ENCODE results near the gene TAF6. TPM values are rescaled to one million over a fixed set of nuclear protein-coding genes. Genes with fewer than 3 reads are reported as not detected.
A peak's percentile ranks its signal among the peaks of the same experiment; 100 is the strongest.
"Not testable (repeated sequence)": the region's sequence is repeated elsewhere in the genome, so short reads cannot be mapped to it uniquely, and the experiment has no call there.

The TAF6 gene
- total RNA-seq, 4 donors from 2014 or later, result 21.0 to 37.5 (median 30.3) TPM

DNA sequence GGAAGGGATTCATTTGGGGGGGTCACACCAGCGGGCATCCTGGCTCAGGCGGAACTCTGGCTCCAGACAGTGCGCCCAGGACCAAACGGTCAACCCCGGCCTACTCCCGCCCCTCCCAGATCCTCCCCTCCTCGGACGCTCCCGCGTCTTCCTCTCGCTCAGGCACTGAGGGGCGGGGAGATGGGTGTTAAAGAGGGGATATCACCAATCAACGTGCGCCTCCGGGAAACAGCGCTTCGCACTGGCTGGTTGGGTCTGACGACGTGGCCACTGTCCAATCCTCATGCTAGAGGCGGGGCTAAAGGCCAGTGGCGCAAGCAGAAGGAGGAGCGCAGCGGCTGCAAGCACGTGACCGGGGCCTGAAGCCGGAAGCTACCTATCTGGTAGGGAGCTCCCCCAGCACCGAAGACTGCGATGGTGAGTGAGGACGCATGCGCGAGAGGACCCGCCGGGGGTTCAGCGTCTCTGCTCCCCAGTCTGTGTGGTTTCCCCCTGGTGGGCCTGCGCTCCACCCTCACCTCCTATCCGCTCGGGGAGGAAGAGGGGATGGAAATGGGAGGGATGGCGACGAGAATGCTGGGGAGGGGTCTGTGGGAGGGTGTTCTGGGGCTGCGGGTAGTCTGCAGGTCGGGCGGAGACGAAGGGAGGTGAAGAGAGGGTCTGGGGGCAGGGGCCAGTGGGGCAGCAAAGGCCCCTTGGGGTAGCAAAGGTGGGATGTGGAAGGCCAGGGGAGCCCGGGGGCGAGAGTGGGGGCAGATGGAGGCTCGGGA is 29.6 kb upstream of the TAF6 start, which contains the start of gene LAMTOR4:
TSS of gene LAMTOR4 (plus strand) at position 360 of the 770 bp plus-strand sequence. CDS start at position 415, 55 bp downstream.
- TF ChIP-seq, protein P1, sequence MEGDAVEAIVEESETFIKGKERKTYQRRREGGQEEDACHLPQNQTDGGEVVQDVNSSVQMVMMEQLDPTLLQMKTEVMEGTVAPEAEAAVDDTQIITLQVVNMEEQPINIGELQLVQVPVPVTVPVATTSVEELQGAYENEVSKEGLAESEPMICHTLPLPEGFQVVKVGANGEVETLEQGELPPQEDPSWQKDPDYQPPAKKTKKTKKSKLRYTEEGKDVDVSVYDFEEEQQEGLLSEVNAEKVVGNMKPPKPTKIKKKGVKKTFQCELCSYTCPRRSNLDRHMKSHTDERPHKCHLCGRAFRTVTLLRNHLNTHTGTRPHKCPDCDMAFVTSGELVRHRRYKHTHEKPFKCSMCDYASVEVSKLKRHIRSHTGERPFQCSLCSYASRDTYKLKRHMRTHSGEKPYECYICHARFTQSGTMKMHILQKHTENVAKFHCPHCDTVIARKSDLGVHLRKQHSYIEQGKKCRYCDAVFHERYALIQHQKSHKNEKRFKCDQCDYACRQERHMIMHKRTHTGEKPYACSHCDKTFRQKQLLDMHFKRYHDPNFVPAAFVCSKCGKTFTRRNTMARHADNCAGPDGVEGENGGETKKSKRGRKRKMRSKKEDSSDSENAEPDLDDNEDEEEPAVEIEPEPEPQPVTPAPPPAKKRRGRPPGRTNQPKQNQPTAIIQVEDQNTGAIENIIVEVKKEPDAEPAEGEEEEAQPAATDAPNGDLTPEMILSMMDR (IDR thresholded peaks at IDR 0.05), result no peak
- ATAC-seq (ENCODE audit: low FRiP score), result peak; percentile 99
- peak; percentile 93 for DNase-seq (ENCODE audit: low spot score)

DNA sequence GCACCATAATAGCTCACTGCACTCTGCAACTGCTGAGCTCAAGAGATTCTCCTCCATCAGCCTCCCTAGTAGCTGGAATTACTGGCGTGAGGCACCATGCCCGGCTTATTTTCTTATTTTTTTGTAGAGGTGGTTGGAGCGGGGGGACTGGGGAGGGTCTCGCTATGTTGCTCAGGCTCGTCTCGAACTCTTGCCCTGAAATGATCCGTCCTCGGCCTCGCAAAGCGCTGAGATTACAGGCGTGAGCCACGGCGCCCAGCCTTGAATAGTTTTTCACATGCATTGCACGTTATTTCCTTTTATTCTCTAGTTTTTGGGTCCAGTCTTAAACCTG is 29.0 kb upstream of the TAF6 start:
- DNase-seq (ENCODE audit: low spot score), result no peak
- TF ChIP-seq, protein P1 (IDR thresholded peaks at IDR 0.05), result no peak
- ATAC-seq (ENCODE audit: low FRiP score), result no peak

DNA sequence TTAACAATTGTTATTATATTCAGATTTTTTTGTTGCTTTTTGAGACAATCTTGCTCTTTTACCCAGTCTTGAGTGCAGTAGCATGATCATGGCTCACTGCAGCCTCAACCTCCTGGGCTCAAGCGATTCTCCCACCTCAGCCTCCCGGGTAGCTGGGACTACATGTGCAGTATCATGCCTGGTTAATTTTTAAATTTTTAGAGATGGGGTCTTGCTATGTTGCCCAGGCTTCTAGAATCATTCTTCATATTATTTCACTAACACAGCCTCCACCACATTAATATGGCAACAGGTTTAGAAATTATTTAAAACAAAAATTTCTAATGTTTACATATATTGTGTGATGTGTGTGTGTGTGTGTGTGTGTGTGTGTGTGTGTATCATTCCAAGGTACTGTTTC is 28.1 kb upstream of the TAF6 start:
- DNase-seq (ENCODE audit: low spot score) (no peak), ATAC-seq (ENCODE audit: low FRiP score) (no peak)
- TF ChIP-seq, protein P1 (IDR thresholded peaks at IDR 0.05), result no peak

DNA sequence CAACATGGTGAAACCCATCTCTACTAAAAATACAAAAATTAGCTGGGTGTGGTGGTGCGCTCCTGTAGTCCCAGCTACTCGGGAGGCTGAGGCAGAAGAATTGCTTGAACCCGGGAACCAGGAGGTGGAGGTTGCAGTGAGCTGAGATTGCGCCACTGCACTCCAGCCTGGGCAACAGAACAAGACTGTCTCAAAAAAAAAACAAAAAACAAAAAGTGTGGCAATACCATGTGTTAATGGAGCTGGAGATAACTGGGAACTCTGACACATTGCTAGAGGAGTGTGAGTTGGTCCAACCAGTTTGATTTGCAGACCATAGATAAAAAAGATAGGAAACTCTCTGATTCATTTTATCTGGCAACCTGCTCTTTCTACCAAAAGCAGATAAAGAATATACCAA is 27.2 kb upstream of the TAF6 start:
- DNase-seq (ENCODE audit: low spot score), result not testable (repeated sequence)
- peak; percentile 55 for ATAC-seq (ENCODE audit: low FRiP score)

DNA sequence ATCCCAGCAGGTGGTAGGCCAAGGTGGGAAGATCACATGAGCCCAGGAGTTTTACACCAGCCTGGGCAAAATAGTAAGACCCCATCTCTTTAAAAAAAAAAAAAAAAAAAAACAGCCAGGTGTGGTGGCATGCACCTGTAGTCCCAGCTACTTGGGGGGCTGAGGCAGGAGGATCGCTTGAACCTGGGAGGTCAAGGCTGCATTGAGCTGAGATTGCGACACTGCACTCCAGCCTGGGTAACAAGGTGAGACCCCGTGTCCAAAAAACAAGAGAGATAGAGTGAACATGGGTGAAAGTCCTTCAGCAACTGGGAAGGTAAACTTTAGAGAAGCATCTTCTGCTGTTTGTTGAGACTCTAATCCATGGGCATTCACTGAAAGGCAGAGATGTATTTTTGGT is 23.3 kb upstream of the TAF6 start:
- DNase-seq (ENCODE audit: low spot score) (no peak), ATAC-seq (ENCODE audit: low FRiP score) (no peak)
- TF ChIP-seq, protein P1 (IDR thresholded peaks at IDR 0.05), result no peak

DNA sequence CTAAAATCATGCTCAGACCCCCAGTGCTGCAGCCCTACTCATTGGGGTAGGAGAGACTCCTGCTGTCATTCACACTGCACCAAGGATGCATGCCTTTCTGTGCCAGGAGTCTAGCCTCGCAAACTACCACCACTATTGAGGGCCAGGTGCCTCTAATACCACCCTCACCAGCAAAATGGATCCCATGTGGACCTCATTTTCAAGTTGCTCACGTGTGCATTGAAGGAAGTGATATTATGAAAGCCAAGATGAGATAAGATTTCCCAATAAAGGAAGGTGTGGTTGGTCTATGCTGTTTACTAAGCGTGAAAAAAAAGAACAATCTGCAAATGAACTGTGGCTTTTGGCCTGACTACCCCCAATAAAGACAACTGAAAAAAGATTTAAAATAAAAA is 22.4 kb upstream of the TAF6 start:
- DNase-seq (ENCODE audit: low spot score), result no peak
- TF ChIP-seq, protein P1 (IDR thresholded peaks at IDR 0.05), result no peak
- ATAC-seq (ENCODE audit: low FRiP score), result no peak

DNA sequence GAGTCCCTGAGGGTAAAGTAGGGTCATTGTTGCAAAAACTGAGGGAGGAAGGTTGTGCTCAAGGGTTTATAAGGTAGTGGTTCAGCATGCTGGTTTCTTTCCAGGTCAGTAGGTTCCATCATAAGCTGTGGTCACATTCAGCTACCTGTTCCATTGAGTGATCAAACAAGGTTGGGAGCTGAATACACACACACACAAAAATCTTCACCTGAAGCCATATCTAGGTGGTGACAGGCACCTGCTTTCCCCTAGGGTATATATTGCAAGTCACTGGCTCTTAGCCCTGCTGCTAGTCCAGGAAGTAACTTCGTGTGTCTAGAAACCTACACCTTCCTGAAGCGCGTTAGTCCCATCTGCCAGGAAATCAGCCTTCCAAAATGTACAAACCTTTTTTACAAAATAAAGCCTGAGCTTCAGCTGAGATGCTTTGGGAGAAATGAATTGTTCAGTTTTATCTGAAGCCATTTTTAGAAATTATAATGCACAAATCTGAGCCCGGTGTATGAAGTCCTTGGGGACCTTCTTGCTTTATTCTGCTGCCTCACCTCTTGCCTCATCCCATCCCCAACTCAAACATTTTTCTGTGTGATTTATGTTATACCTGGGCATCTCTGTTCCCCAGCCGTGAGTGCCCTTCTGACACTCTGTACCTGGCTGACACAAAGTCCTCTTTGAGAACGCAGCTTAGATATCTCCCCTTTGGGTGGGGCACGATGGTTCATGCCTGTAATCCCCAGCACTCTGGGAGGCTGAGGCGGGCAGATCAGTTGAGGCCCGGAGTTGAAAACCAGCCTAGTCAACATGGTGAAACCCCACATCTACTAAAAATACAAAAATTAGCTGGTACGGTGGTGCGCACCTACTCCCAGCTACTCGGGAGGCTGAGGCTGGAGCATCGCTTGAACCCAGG is 18.9 kb upstream of the TAF6 start:
- TF ChIP-seq, protein P1 (IDR thresholded peaks at IDR 0.05), result no peak
- ATAC-seq (ENCODE audit: low FRiP score), result no peak
- DNase-seq (ENCODE audit: low spot score), result no peak
